GM18508 (cell line): Measurements from ENCODE around the gene LSR.

Source experiments
- ATAC-seq: cut with Tn5 transposase; IDR thresholded peaks from one replicate; pipeline ENCODE4 v1.9.1; 2021; ENCODE audit warnings: moderate number of reproducible peaks; ENCODE audit not compliant: insufficient read depth, unreplicated experiment

The LSR gene

GRCh38 chr19:35314031-35314430 is 65.2 kb downstream of the LSR start:
- no peak for ATAC-seq

GRCh38 chr19:35314858-35315470 is 66.2 kb downstream of the LSR start:
- ATAC-seq = no peak

- ATAC-seq = no peak
Observed at GRCh38 chr19:35315883-35316282, 67.1 kb downstream of the LSR start.

GRCh38 chr19:35316560-35316959 is 67.8 kb downstream of the LSR start:
- no peak for ATAC-seq
